Osteocyte (in vitro differentiated cells): Measurements from ENCODE around the gene GRP. TPM values are rescaled to one million over a fixed set of nuclear protein-coding genes. Genes with fewer than 3 reads are reported as not detected.

Experiments
- DNase-seq: peaks from one replicate; pipeline ENCODE4 v3.0.0; 2021; ENCODE audit warnings: mixed read lengths; ENCODE audit not compliant: unreplicated experiment; ENCODE audit errors: extremely low spot score
- H3K27ac Mint-ChIP-seq: one replicate; pipeline ENCODE4 v1.8.0; 2021; ENCODE audit warnings: mild to moderate bottlenecking, mixed read lengths; ENCODE audit not compliant: unreplicated experiment
- H3K27me3 Mint-ChIP-seq: one replicate; pipeline ENCODE4 v1.8.0; 2021; ENCODE audit warnings: mixed read lengths; ENCODE audit not compliant: unreplicated experiment
- H3K36me3 Mint-ChIP-seq: one replicate; pipeline ENCODE4 v1.8.0; 2021; ENCODE audit warnings: mixed read lengths; ENCODE audit not compliant: unreplicated experiment
- H3K4me1 Mint-ChIP-seq: one replicate; pipeline ENCODE4 v1.8.0; 2021; ENCODE audit warnings: mixed read lengths; ENCODE audit not compliant: unreplicated experiment
- H3K4me3 Mint-ChIP-seq: one replicate; pipeline ENCODE4 v1.8.0; 2021; ENCODE audit warnings: mild to moderate bottlenecking, moderate library complexity, mixed read lengths; ENCODE audit not compliant: unreplicated experiment
- H3K9me3 Mint-ChIP-seq: one replicate; pipeline ENCODE4 v1.8.0; 2021; ENCODE audit warnings: mixed read lengths; ENCODE audit not compliant: unreplicated experiment
- CTCF ChIP-seq: fragments of 200-600 bp; sonication (generic); IDR thresholded peaks from 2 replicates; pipeline ENCODE4 v1.5.0; 2021; ENCODE audit warnings: antibody characterized with exemption, mild to moderate bottlenecking, moderate library complexity
- total RNA-seq: library from RNA; stranded (reverse); gene quantifications from 2 replicates; pipeline ENCODE4 v1.2.1, GENCODE V29; 2021

GRP gene
- total RNA-seq, 1 donor from 2014 or later: not detected

- no peaks in the 10 kb centered on the region for H3K9me3 Mint-ChIP-seq
- H3K4me3 Mint-ChIP-seq: no peak overlapping the region
- H3K4me1 Mint-ChIP-seq: peaks cover 8% of the 10 kb centered on the region
- DNase-seq: no peak
- no peak for TF ChIP-seq CTCF
- H3K27me3 Mint-ChIP-seq: peaks cover 84% of the 10 kb centered on the region
- no peaks in the 10 kb centered on the region for H3K36me3 Mint-ChIP-seq
- H3K27ac Mint-ChIP-seq: no peak overlapping the region
Measured at GRCh38 chr18:59276047-59276446, 56.1 kb downstream of the GRP start.

DNA sequence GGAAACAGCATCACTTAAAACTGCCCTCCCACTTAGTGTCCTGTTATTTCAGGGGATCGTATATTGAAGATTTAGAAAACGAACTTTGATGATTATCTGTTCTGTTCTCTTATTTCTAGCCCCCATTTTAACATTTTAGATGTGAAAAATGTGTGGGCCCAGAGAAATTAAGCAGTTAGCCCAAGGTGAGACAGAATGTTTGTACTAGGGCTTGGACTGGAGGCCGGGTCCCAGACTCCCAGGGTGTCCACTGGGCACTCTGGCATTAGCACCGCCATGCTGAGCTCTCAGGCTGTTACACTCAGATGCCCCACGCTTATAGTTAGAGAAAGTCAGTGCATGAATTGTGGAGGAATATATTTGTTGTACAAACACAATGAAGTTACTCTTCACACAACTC lies 58.8 kb downstream of the GRP start:
- H3K4me3 Mint-ChIP-seq: no peak overlapping the region
- H3K4me1 Mint-ChIP-seq: peaks cover 4% of the 10 kb centered on the region
- TF ChIP-seq CTCF: no peak
- no peak for DNase-seq
- peaks cover 95% of the 10 kb centered on the region for H3K27me3 Mint-ChIP-seq
- H3K36me3 Mint-ChIP-seq: no peaks in the 10 kb centered on the region
- no peaks in the 10 kb centered on the region for H3K9me3 Mint-ChIP-seq
- H3K27ac Mint-ChIP-seq: no peak overlapping the region

DNA sequence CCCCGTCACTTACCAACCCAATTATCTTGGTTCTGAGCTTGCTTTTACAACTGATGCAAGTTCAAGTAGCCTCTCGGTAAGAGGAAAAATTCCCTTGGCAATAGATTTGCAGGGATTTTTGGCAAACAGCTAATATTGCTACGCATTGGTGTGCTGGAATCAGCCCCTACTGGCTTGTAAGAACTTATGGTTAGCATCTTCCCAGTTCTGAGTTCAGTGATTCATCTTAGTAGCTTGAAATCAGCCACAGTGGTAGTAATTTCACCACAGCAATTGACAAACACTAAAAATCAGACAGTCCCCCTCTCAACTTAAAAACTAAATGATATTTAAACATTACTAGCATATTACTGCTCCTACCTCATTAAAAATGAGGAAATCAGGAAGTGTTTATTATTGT lies 59.2 kb downstream of the GRP start:
- no peak for TF ChIP-seq CTCF
- Mint-ChIP-seq H3K27me3 (peaks cover 95% of the 10 kb centered on the region), H3K9me3 (no peaks in the 10 kb centered on the region), H3K4me1 (peaks cover 2% of the 10 kb centered on the region), H3K36me3 (no peaks in the 10 kb centered on the region), H3K4me3 (no peak overlapping the region), H3K27ac (no peak overlapping the region)
- no peak for DNase-seq

DNA sequence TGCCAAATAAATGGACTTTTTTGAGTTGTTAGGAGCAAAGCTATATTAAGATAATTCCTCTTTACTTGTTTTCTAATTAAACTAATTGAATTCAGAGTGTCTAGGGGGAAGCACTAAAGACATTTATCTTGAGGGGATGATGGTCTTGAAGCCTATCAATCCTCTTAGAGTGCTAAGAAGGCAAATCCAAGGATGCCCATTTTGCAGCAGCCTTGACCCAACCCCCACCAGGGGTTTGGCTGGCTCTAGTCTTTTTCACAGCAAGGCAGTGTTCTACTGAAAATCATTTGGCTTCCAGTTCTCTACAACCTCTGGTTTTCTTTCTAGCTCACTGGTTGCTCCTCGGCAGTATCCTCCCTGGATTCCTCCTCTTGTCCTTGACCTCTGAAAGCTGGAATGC lies 59.8 kb downstream of the GRP start:
- no peaks in the 10 kb centered on the region for H3K9me3 Mint-ChIP-seq
- TF ChIP-seq CTCF: no peak

More for the DNA sequence above, 59.8 kb downstream of the GRP start:
- no peaks in the 10 kb centered on the region for H3K4me1 Mint-ChIP-seq
- peaks cover 95% of the 10 kb centered on the region for H3K27me3 Mint-ChIP-seq
- no peak for DNase-seq
- H3K36me3 Mint-ChIP-seq: no peaks in the 10 kb centered on the region
- no peak overlapping the region for H3K27ac Mint-ChIP-seq
- H3K4me3 Mint-ChIP-seq: no peak overlapping the region

Other genes with a start within 250 kb of the GRP start
- gene SEC11C, start 80.3 kb upstream of the GRP start, total RNA-seq: 28.2 and 31.2 TPM in 2 replicates
- not detected in 2 replicates for gene RAX, start 53.3 kb downstream of the GRP start, total RNA-seq
- not detected in 2 replicates for gene CPLX4, start 98.5 kb downstream of the GRP start, total RNA-seq
- 93.2 and 94.7 TPM in 2 replicates for gene LMAN1, start 139.1 kb downstream of the GRP start, total RNA-seq